Common myeloid progenitor, CD34-positive (primary cell): Measurements from ENCODE around the gene MESP2.

Experiments
- CTCF ChIA-PET: fragments of 350-600 bp; sonication (Branson Sonifier 250); formaldehyde crosslinking; loops from one replicate; lab custom pipeline; 2021; ENCODE audit warnings: antibody characterized with exemption; lab: Charles Lee
- POLR2A ChIA-PET: fragments of 350-600 bp; sonication (Branson Sonifier 250); formaldehyde crosslinking; loops from one replicate; lab custom pipeline; 2021; ENCODE audit warnings: antibody characterized with exemption; lab: Charles Lee
- DNase-seq, 3 donors: peaks; one replicate each; pipeline versions ENCODE4 v3.0.0 to v3.0.0-alpha.2; 2013
- H3K27ac ChIP-seq, 2 experiments: 1 replicate in 1 of 2; 2 replicates in 1 of 2; pipeline ENCODE4 v1.7.0; 2013; ENCODE audit warnings: inconsistent platforms in 2 of 2, low read length in 2 of 2, mild to moderate bottlenecking in 2 of 2, low read depth in 1 of 2, moderate library complexity in 1 of 2; ENCODE audit not compliant: severe bottlenecking in 2 of 2, insufficient read depth in 1 of 2, poor library complexity in 1 of 2
- H3K27me3 ChIP-seq, 5 experiments: replicated peaks in 2 of 5; 1 replicate in 3 of 5; 2 replicates in 2 of 5; pipeline versions ENCODE4 v1.6.1 to v1.7.0; 2013; ENCODE audit warnings: low read length in 4 of 5, mild to moderate bottlenecking in 2 of 5, moderate library complexity in 2 of 5, inconsistent platforms in 1 of 5; ENCODE audit not compliant: insufficient read depth in 5 of 5, control insufficient read depth in 4 of 5
- H3K36me3 ChIP-seq, 4 experiments: 1 replicate in 2 of 4; 2 replicates in 2 of 4; pipeline versions ENCODE4 v1.6.1 to v1.7.0; 2013; ENCODE audit warnings: low read length in 3 of 4, control low read depth in 1 of 4, mild to moderate bottlenecking in 1 of 4; ENCODE audit not compliant: control insufficient read depth in 4 of 4, insufficient read depth in 4 of 4
- H3K4me1 ChIP-seq, 4 experiments: 1 replicate in 3 of 4; 2 replicates in 1 of 4; pipeline versions ENCODE4 v1.6.1 to v1.7.1; 2013; ENCODE audit warnings: low read length in 3 of 4, mild to moderate bottlenecking in 3 of 4, control low read depth in 1 of 4, inconsistent platforms in 1 of 4, moderate library complexity in 1 of 4; ENCODE audit not compliant: control insufficient read depth in 4 of 4, insufficient read depth in 4 of 4; ENCODE audit errors: control extremely low read depth in 1 of 4
- H3K4me3 ChIP-seq, 7 experiments: 1 replicate in 4 of 7; 2 replicates in 3 of 7; pipeline versions ENCODE4 v1.5.1 to v1.7.0; 2013; ENCODE audit warnings: mild to moderate bottlenecking in 7 of 7, low read length in 6 of 7, moderate library complexity in 6 of 7, inconsistent platforms in 2 of 7, low read depth in 2 of 7, control low read depth in 1 of 7; ENCODE audit not compliant: insufficient read depth in 4 of 7, control insufficient read depth in 1 of 7; ENCODE audit errors: extremely low read depth in 1 of 7
- H3K9me3 ChIP-seq, 5 experiments: 1 replicate in 4 of 5; 2 replicates in 1 of 5; pipeline versions ENCODE4 v1.6.1 to v1.7.1; 2013; ENCODE audit warnings: low read length in 4 of 5, mild to moderate bottlenecking in 2 of 5, inconsistent platforms in 1 of 5, low read depth in 1 of 5, moderate library complexity in 1 of 5; ENCODE audit not compliant: control insufficient read depth in 4 of 5, insufficient read depth in 2 of 5; ENCODE audit errors: control extremely low read depth in 1 of 5
- WGBS: methylation state at CpG from one replicate; pipeline ENCODE4 v1.1.5; 2013; ENCODE audit not compliant: insufficient coverage; 5-methylcytosine and 5-hydroxymethylcytosine counted together

MESP2 gene

DNA sequence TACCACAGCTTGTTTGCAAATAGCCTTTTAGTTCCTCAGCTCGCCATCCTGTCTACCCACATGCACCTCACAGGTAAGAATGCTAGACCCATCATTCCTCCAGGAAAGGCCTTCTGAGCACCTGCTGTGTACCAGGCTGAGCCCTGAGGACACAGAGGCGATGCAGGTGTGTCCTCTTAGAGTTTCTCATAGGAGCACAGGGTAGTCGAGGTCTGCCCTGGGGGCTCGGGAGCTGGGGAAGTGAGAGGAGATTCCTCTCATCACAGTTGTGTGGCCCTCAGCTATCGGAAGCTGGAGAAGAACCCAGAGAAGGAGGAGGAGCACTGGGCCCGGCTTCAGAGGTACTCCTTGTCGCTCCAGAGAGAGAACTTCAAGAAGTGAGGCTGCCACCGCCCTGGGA is 33.1 kb upstream of the MESP2 start:
- Histone ChIP-seq H3K27ac (no peak overlapping the region), H3K4me1 (peaks cover 0 to 6% (median 1%) of the 10 kb centered on the region in 4 experiments), H3K9me3 (no peaks in the 10 kb centered on the region), H3K27me3 (no peaks in the 10 kb centered on the region), H3K36me3 (no peaks in the 10 kb centered on the region), H3K4me3 (no peak overlapping the region)
- ChIA-PET POLR2A (interaction anchor here (0.6 kb wide), 1 partner anchor 121 kb away, joined by 4 read pairs; no protein-coding TSS in a partner anchor), CTCF (interaction anchor here (0.6 to 5.8 kb wide), 6 partner anchors 17 to 478 kb away, joined by 3 to 36 read pairs (median 4); no protein-coding TSS in a partner anchor)
- DNase-seq, result no peak
- 94% methylated on average over 8 of the region's 8 CpGs for WGBS

DNA sequence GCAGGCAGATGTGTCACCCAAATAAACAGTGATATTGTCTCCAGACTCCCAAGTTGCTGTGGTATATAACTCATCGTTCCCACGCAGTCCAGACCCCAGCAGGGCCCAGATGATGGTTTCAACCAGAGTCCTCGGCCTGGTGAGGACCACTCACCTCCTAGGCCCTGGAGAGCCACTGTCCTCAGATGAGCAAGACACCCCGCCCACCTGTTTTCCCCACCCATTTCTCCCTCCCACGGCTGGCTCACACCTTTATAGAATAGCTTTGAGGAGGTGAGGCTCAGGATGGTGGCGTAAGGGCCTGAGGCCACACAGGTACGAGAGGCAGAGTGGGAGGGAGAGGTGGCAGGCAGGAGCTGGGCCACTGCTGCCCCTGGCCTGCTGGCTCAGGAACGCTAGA is 32.5 kb upstream of the MESP2 start:
- no peak overlapping the region for H3K27ac ChIP-seq
- no peaks in the 10 kb centered on the region for H3K27me3 ChIP-seq
- H3K36me3 ChIP-seq, result no peaks in the 10 kb centered on the region
- DNase-seq, result no peak
- H3K9me3 ChIP-seq, result no peaks in the 10 kb centered on the region
- CTCF ChIA-PET, result interaction anchor here (0.6 to 5.8 kb wide), 4 partner anchors 97 to 478 kb away, joined by 3 to 36 read pairs (median 4); no protein-coding TSS in a partner anchor
- peaks cover 0 to 6% (median 1%) of the 10 kb centered on the region in 4 experiments for H3K4me1 ChIP-seq
- no peak overlapping the region for H3K4me3 ChIP-seq
- WGBS, result 96% methylated on average over 6 of the region's 8 CpGs
- POLR2A ChIA-PET, result no interaction called here

DNA sequence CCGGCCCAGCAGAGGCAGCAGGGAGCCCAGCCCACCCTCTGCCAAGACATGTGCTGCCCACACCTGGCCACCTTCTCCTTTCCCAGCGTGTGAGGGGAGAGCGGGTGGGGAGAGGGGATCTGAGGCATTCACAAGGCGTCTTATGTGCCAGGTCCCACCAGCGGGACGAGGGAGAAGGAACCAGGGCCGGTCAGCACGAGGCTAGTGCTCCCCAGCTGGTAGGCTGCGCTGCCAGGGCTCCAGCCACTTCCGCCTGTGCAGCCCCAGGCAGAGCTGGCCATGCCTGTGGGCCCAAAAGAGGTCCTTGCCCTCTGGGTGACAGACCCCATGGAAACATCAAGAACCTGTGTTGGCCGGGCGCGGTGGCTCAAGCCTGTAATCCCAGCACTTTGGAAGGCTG is 31.0 kb upstream of the MESP2 start:
- H3K9me3 ChIP-seq, result no peaks in the 10 kb centered on the region
- WGBS, result 92% methylated on average over 5 of the region's 13 CpGs
- H3K27me3 ChIP-seq, result peaks cover 0 to 2% (median 0%) of the 10 kb centered on the region in 5 experiments
- H3K4me3 ChIP-seq, result no peak overlapping the region
- no peak overlapping the region for H3K27ac ChIP-seq
- H3K36me3 ChIP-seq, result no peaks in the 10 kb centered on the region
- CTCF ChIA-PET, result interaction anchor here (0.9 to 5.8 kb wide), 2 partner anchors 19 to 142 kb away, joined by 3 to 36 read pairs; no protein-coding TSS in a partner anchor
- DNase-seq, result no peak
- POLR2A ChIA-PET, result no interaction called here
- H3K4me1 ChIP-seq, result peaks cover 0 to 10% (median 5%) of the 10 kb centered on the region in 4 experiments

DNA sequence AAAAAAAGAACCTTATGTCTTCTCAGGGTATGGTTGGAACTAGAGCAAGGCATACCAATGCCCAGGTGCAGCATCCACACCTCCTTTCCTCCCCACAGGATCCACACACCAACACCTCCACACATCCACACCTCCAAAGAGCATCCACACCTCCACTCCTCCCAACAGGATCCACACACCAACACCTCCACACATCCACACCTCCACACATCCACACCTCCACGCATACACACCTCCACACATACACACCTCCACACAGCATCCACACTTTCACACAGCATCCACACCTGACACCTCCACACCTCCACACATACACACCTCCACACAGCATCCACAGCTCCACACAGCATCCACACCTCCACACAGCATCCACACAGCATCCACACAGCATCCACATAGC is 30.4 kb upstream of the MESP2 start:
- POLR2A ChIA-PET, result no interaction called here
- Histone ChIP-seq H3K36me3 (no peaks in the 10 kb centered on the region), H3K9me3 (no peaks in the 10 kb centered on the region), H3K4me1 (peaks cover 0 to 15% (median 8%) of the 10 kb centered on the region in 4 experiments), H3K4me3 (no peak overlapping the region), H3K27ac (no peak overlapping the region), H3K27me3 (peaks cover 0 to 2% (median 0%) of the 10 kb centered on the region in 5 experiments)
- no peak for DNase-seq
- CTCF ChIA-PET, result interaction anchor here (0.9 kb wide), 1 partner anchor 19 kb away, joined by 3 read pairs; no protein-coding TSS in a partner anchor
- WGBS, result no CpG with 5 or more reads among the region's 1 CpG

- POLR2A ChIA-PET, result no interaction called here
- Histone ChIP-seq H3K4me1 (peaks cover 0 to 18% (median 12%) of the 10 kb centered on the region in 4 experiments), H3K4me3 (no peak overlapping the region), H3K36me3 (no peaks in the 10 kb centered on the region), H3K9me3 (no peaks in the 10 kb centered on the region), H3K27me3 (peaks cover 0 to 2% (median 0%) of the 10 kb centered on the region in 5 experiments), H3K27ac (no peak overlapping the region)
- CTCF ChIA-PET, result interaction anchor here (1.5 kb wide), 1 partner anchor 129 kb away, joined by 6 read pairs; no protein-coding TSS in a partner anchor
- no peak for DNase-seq
- WGBS, result no CpG with 5 or more reads among the region's 9 CpGs
These were observed 29.7 kb upstream of the MESP2 start for GRCh38 chr15:89746386-89746780.

GRCh38 chr15:89747708-89748682 is 28.1 kb upstream of the MESP2 start:
- Histone ChIP-seq H3K36me3 (no peaks in the 10 kb centered on the region), H3K27me3 (peaks cover 0 to 2% (median 0%) of the 10 kb centered on the region in 5 experiments)

More at GRCh38 chr15:89747708-89748682, 28.1 kb upstream of the MESP2 start:
- ChIA-PET CTCF (interaction anchor here (1.1 to 1.6 kb wide), 3 partner anchors 13 to 128 kb away, joined by 3 to 6 read pairs (median 4); no protein-coding TSS in a partner anchor), POLR2A (interaction anchor here (0.6 kb wide), 1 partner anchor 22 kb away, joined by 3 read pairs; no protein-coding TSS in a partner anchor)
- Histone ChIP-seq H3K4me3 (no peak overlapping the region), H3K27ac (no peak overlapping the region), H3K9me3 (no peaks in the 10 kb centered on the region), H3K4me1 (peaks cover 0 to 19% (median 14%) of the 10 kb centered on the region in 4 experiments)
- DNase-seq, result no peak
- 89% methylated on average over 21 of the region's 28 CpGs for WGBS
